Subcutaneous adipose tissue (tissue), 4 donors: ENCODE data around the gene COL5A2. TPM values are rescaled to one million over a fixed set of nuclear protein-coding genes. Genes with fewer than 3 reads are reported as not detected.

Source experiments
- CTCF ChIP-seq: fragments of 450-650 bp; IDR thresholded peaks from one replicate; pipeline ENCODE4 v1.5.1; 2016; ENCODE audit warnings: low read depth, mild to moderate bottlenecking, control low read depth, antibody characterized with exemption, moderate library complexity
- total RNA-seq, 4 donors: library from RNA; depleted of rRNA; stranded (reverse); fragments of >200 nt; gene quantifications; one replicate each; pipeline ENCODE4 v1.1.0, GENCODE V29; 2016

COL5A2 gene
- total RNA-seq, 4 donors from 2014 or later = 61.8 to 146 (median 97.2) TPM

GRCh38 chr2:189150033-189150432 is 29.5 kb downstream of the COL5A2 start:
- no peak for TF ChIP-seq CTCF

DNA sequence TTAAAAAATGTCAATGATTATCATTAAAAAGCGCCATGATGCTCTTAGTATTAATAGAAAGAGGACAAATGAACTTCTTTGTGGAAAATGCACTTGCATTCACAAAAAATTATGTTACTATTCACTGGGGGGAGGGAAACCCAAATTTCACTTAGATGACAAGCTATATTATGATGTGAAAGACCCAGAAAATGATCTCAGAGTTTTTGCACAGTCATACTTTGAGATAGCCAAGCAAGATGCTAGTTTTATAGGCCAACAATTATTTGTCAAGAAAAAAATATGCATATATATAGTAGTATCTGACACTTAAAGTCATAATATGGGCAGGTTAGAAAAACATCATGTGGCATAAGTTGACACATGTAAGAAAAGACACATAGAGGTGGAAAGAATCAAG is 31.6 kb downstream of the COL5A2 start:
- TF ChIP-seq CTCF = no peak

GRCh38 chr2:189147361-189147760 is 32.2 kb downstream of the COL5A2 start:
- TF ChIP-seq CTCF = no peak

GRCh38 chr2:189146553-189146952 is 33.0 kb downstream of the COL5A2 start:
- TF ChIP-seq CTCF = no peak

DNA sequence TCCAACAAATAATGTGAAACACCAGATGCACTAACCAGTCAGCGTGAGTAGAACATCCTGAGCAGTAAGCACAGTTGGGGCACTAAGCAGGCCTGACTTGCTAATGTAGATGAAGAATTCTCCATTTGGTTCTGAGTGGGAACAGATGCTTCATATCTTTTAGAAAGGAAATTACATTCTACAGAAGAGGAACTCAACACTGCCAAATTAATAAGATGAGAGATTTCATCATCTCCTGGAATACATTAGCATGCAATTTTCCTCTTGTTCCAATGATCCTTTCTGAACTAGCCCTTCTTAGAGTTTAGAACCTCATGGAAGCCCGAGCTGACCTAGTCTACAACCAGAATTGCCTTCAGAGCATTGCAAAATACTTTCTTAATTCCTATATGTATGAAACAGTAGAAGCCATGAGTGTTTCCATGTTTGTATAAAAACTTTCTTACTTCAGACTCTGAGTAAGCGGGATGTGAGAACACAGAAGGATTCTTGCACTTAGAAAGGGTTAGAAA is 34.8 kb downstream of the COL5A2 start:
- no peak for TF ChIP-seq CTCF

GRCh38 chr2:189143925-189144324 is 35.6 kb downstream of the COL5A2 start:
- TF ChIP-seq CTCF = no peak

GRCh38 chr2:189142893-189143759 is 36.4 kb downstream of the COL5A2 start:
- no peak for TF ChIP-seq CTCF
